ENCODE results near the gene KRT6C. TPM values are rescaled to one million over a fixed set of nuclear protein-coding genes. Genes with fewer than 3 reads are reported as not detected.

The KRT6C gene
- total and polyA plus RNA-seq, 2 experiments from 2014 or later = not detected

- no peak overlapping the region for H2AFZ ChIP-seq
- H3K9ac ChIP-seq = peak overlapping the region; percentile 72
- H3K9me2 ChIP-seq (ENCODE audit: insufficient read depth) = no peaks in the 10 kb centered on the region
- H3K27me3 ChIP-seq (replicated peaks; ENCODE audit: insufficient read depth) = no peaks in the 10 kb centered on the region
- TF ChIP-seq EZH2 (IDR thresholded peaks at IDR 0.05; ENCODE audit: insufficient read depth, poor library complexity, severe bottlenecking) = no peak
- H3K27ac ChIP-seq = peak overlapping the region; percentile 92
- H3K79me2 ChIP-seq (ENCODE audit: insufficient read depth) = no peaks in the 10 kb centered on the region
- no peaks in the 10 kb centered on the region for H4K20me1 ChIP-seq (ENCODE audit: insufficient read depth)
- H3K36me3 ChIP-seq (ENCODE audit: low read depth) = no peaks in the 10 kb centered on the region
- 5 to 6% methylated on average over 6 of the region's 6 CpGs for WGBS, 2 experiments (ENCODE audit: low coverage in 1 of 2, low lambda C conversion rate in 2 of 2, missing lambda C conversion rate in 2 of 2)
- H3K4me1 ChIP-seq (ENCODE audit: insufficient read depth) = peaks cover 35% of the 10 kb centered on the region
- DNase-seq = peak; percentile 96
- H3F3A ChIP-seq (ENCODE audit: insufficient read depth) = peaks cover 36% of the 10 kb centered on the region
- H3K4me2 ChIP-seq (ENCODE audit: unreplicated experiment) = peak overlapping the region; percentile 40
- H3K4me3 ChIP-seq = peak overlapping the region; percentile 6; the same call in 1 of the 2 replicates
- in situ Hi-C loops (cut with MboI) = no loop called here
- H3K9me3 ChIP-seq (ENCODE audit: low read depth) = no peaks in the 10 kb centered on the region
These were observed 31.0 kb downstream of the KRT6C start for GRCh38 chr12:52442600-52443061.

- Histone ChIP-seq H3F3A (ENCODE audit: insufficient read depth) (peaks cover 36% of the 10 kb centered on the region), H3K4me1 (ENCODE audit: insufficient read depth) (peaks cover 35% of the 10 kb centered on the region), H2AFZ (no peak overlapping the region), H3K9me3 (ENCODE audit: low read depth) (no peaks in the 10 kb centered on the region), H3K4me2 (ENCODE audit: unreplicated experiment) (peak overlapping the region; percentile 40), H3K4me3 (peak overlapping the region; percentile 6; the same call in 1 of the 2 replicates), H3K9me2 (ENCODE audit: insufficient read depth) (no peaks in the 10 kb centered on the region), H4K20me1 (ENCODE audit: insufficient read depth) (no peaks in the 10 kb centered on the region), H3K27ac (peak overlapping the region; percentile 92), H3K27me3 (replicated peaks; ENCODE audit: insufficient read depth) (no peaks in the 10 kb centered on the region), H3K79me2 (ENCODE audit: insufficient read depth) (no peaks in the 10 kb centered on the region), H3K36me3 (ENCODE audit: low read depth) (no peaks in the 10 kb centered on the region), H3K9ac (peak overlapping the region; percentile 72)
- WGBS, 2 experiments (ENCODE audit: low coverage in 1 of 2, low lambda C conversion rate in 2 of 2, missing lambda C conversion rate in 2 of 2) = 27 to 30% methylated on average over 9 of the region's 9 CpGs
- DNase-seq = peak; percentile 82
- in situ Hi-C loops (cut with MboI) = no loop called here
- TF ChIP-seq EZH2phosphoT487 (IDR thresholded peaks at IDR 0.05; ENCODE audit: insufficient read depth, low read depth) (no peak), EZH2 (IDR thresholded peaks at IDR 0.05; ENCODE audit: insufficient read depth, poor library complexity, severe bottlenecking) (no peak)
These were observed 32.2 kb downstream of the KRT6C start for GRCh38 chr12:52441320-52441911.

- Histone ChIP-seq H3K9me3 (ENCODE audit: low read depth) (no peaks in the 10 kb centered on the region), H2AFZ (no peak overlapping the region), H3K36me3 (ENCODE audit: low read depth) (no peaks in the 10 kb centered on the region), H3K27ac (peak overlapping the region; percentile 92), H3K79me2 (ENCODE audit: insufficient read depth) (no peaks in the 10 kb centered on the region), H3K27me3 (replicated peaks; ENCODE audit: insufficient read depth) (no peaks in the 10 kb centered on the region), H3K4me1 (ENCODE audit: insufficient read depth) (peaks cover 35% of the 10 kb centered on the region), H3F3A (ENCODE audit: insufficient read depth) (peaks cover 36% of the 10 kb centered on the region), H4K20me1 (ENCODE audit: insufficient read depth) (no peaks in the 10 kb centered on the region), H3K9ac (peak overlapping the region; percentile 72), H3K9me2 (ENCODE audit: insufficient read depth) (no peaks in the 10 kb centered on the region), H3K4me2 (ENCODE audit: unreplicated experiment) (peak overlapping the region; percentile 40), H3K4me3 (peak overlapping the region; percentile 6; the same call in 1 of the 2 replicates)
- in situ Hi-C loops (cut with MboI) = no loop called here
- DNase-seq = peak; percentile 93
- TF ChIP-seq EZH2phosphoT487 (IDR thresholded peaks at IDR 0.05; ENCODE audit: insufficient read depth, low read depth) (no peak), EZH2 (IDR thresholded peaks at IDR 0.05; ENCODE audit: insufficient read depth, poor library complexity, severe bottlenecking) (no peak)
- WGBS, 2 experiments (ENCODE audit: low coverage in 1 of 2, low lambda C conversion rate in 2 of 2, missing lambda C conversion rate in 2 of 2) = 55 to 61% methylated on average over 5 of the region's 5 CpGs
These were observed 32.7 kb downstream of the KRT6C start for GRCh38 chr12:52440821-52441319.

GRCh38 chr12:52439845-52440244 is 33.8 kb downstream of the KRT6C start:
- Histone ChIP-seq H3K27me3 (replicated peaks; ENCODE audit: insufficient read depth) (no peaks in the 10 kb centered on the region), H3K9me3 (ENCODE audit: low read depth) (no peaks in the 10 kb centered on the region), H3K79me2 (ENCODE audit: insufficient read depth) (no peaks in the 10 kb centered on the region), H3K4me3 (no peak overlapping the region), H3K36me3 (ENCODE audit: low read depth) (no peaks in the 10 kb centered on the region), H3K4me2 (ENCODE audit: unreplicated experiment) (no peak overlapping the region), H3K9ac (peak overlapping the region; percentile 61), H3K27ac (peak overlapping the region; percentile 92), H3K9me2 (ENCODE audit: insufficient read depth) (no peaks in the 10 kb centered on the region), H2AFZ (no peak overlapping the region), H4K20me1 (ENCODE audit: insufficient read depth) (no peaks in the 10 kb centered on the region), H3F3A (ENCODE audit: insufficient read depth) (peaks cover 39% of the 10 kb centered on the region), H3K4me1 (ENCODE audit: insufficient read depth) (peaks cover 35% of the 10 kb centered on the region)
- 67 to 76% methylated on average over 2 of the region's 2 CpGs for WGBS, 2 experiments (ENCODE audit: low coverage in 1 of 2, low lambda C conversion rate in 2 of 2, missing lambda C conversion rate in 2 of 2)
- TF ChIP-seq EZH2phosphoT487 (IDR thresholded peaks at IDR 0.05; ENCODE audit: insufficient read depth, low read depth) (no peak), EZH2 (IDR thresholded peaks at IDR 0.05; ENCODE audit: insufficient read depth, poor library complexity, severe bottlenecking) (no peak)
- no peak for DNase-seq
- in situ Hi-C loops (cut with MboI) = no loop called here
